K562 (cell line): ENCODE measurements around the gene TKT. TPM values are rescaled to one million over a fixed set of nuclear protein-coding genes. Genes with fewer than 3 reads are reported as not detected.
A peak's percentile ranks its signal among the peaks of the same experiment; 100 is the strongest.
"Not testable (repeated sequence)": the region's sequence is repeated elsewhere in the genome, so short reads cannot be mapped to it uniquely, and the experiment has no call there.

Source experiments
- ATAC-seq: fragments of 200-7000 bp; cut with Tn5 transposase; 3 replicates; pipeline ENCODE4 v1.9.1; 2020; ENCODE audit warnings: moderate library complexity
- BruUV-seq: library from RNA; stranded (reverse); fragments of 400-500 nt; replicated peaks from 2 replicates; lab custom pipeline; 2021; lab: Mats Ljungman, UMichigan
- CTCF ChIA-PET: fragments of 300-600 bp; formaldehyde crosslinking; extraction: SDS; loops from one replicate; lab custom pipeline; 2021; ENCODE audit warnings: low intra/inter-chr PET ratio; lab: Yijun Ruan, JAX
- POLR2A ChIA-PET: fragments of 300-600, 350-650 bp; sonication (Branson Sonifier 250); formaldehyde crosslinking; extraction: SDS; loops from one replicate; lab custom pipeline; 2021; ENCODE audit warnings: antibody characterized with exemption, inconsistent platforms; lab: Yijun Ruan, JAX
- DNase-seq, 4 experiments: peaks; one replicate each; pipeline versions ENCODE4 v3.0.0 to v3.0.0-alpha.2; 2011 to 2018; ENCODE audit warnings: low spot score in 3 of 4, mixed read lengths in 3 of 4; ENCODE audit errors: extremely low read depth in 1 of 4
- FAIRE-seq: peaks from 2 replicates; lab custom pipeline; 2011; peaks lifted over from hg19 to GRCh38; lab: Jason Lieb, UNC
- H2AFZ ChIP-seq: 2 replicates; pipeline ENCODE4 v1.6.0; 2011; ENCODE audit warnings: low read depth, low read length, control low read depth, inconsistent platforms
- H3K27ac ChIP-seq: fragments of 200-600 bp; 3 replicates; pipeline ENCODE4 v1.8.0; 2011; ENCODE audit warnings: low read depth, mild to moderate bottlenecking, control low read depth, inconsistent platforms, low read length, moderate library complexity, mixed read lengths; ENCODE audit errors: extremely low read depth
- H3K27me3 ChIP-seq, 2 experiments: fragments of 300-600 bp in 1 of 2; 2 replicates in 1 of 2; 3 replicates in 1 of 2; pipeline versions ENCODE4 v1.6.0 to v1.8.0; 2011; ENCODE audit warnings: inconsistent platforms in 2 of 2, low read length in 2 of 2, mild to moderate bottlenecking in 1 of 2, mixed read lengths in 1 of 2, moderate library complexity in 1 of 2; ENCODE audit not compliant: control insufficient read depth in 2 of 2, insufficient read depth in 2 of 2
- H3K36me3 ChIP-seq: fragments of 300-600 bp; 3 replicates; pipeline ENCODE4 v1.8.0; 2011; ENCODE audit warnings: mild to moderate bottlenecking, low read length, inconsistent platforms; ENCODE audit not compliant: control insufficient read depth, insufficient read depth
- H3K4me1 ChIP-seq, 2 experiments: fragments of 200-600 bp in 1 of 2; replicated peaks in 1 of 2; 2 replicates in 1 of 2; 3 replicates in 1 of 2; pipeline versions ENCODE4 v1.5.1 to v1.8.0; 2011; ENCODE audit warnings: inconsistent platforms in 2 of 2, low read length in 2 of 2, mild to moderate bottlenecking in 1 of 2, mixed read lengths in 1 of 2, moderate library complexity in 1 of 2; ENCODE audit not compliant: control insufficient read depth in 2 of 2, insufficient read depth in 2 of 2
- H3K4me2 ChIP-seq: 2 replicates; pipeline ENCODE4 v1.6.1; 2011; ENCODE audit warnings: low read length, control low read depth, inconsistent platforms, mixed read lengths; ENCODE audit not compliant: insufficient read depth
- H3K4me3 ChIP-seq: fragments of 200-600 bp; sonication (generic), shearing (Covaris generic); 2 replicates; pipeline ENCODE4 v1.5.1; 2016; ENCODE audit warnings: control low read depth, inconsistent platforms
- H3K79me2 ChIP-seq: fragments of 200-600 bp; 3 replicates; pipeline ENCODE4 v1.8.0; 2011; ENCODE audit warnings: low read length, inconsistent platforms; ENCODE audit not compliant: control insufficient read depth, insufficient read depth
- H3K9ac ChIP-seq, 2 experiments: 2 replicates each; pipeline versions ENCODE4 v1.6.0 to v1.6.1; 2011; ENCODE audit warnings: low read depth in 2 of 2, low read length in 2 of 2, control low read depth in 1 of 2, inconsistent platforms in 1 of 2, mild to moderate bottlenecking in 1 of 2, mixed read lengths in 1 of 2; ENCODE audit not compliant: insufficient read depth in 1 of 2
- H3K9me1 ChIP-seq: one replicate; pipeline ENCODE4 v1.6.0; 2011; ENCODE audit warnings: inconsistent platforms, mild to moderate bottlenecking, low read length, moderate library complexity; ENCODE audit not compliant: control insufficient read depth, insufficient read depth
- H3K9me3 ChIP-seq: replicated peaks from 2 replicates; pipeline ENCODE4 v1.5.1; 2011; ENCODE audit warnings: low read depth, low read length, inconsistent platforms; ENCODE audit not compliant: control insufficient read depth, insufficient read depth
- H4K20me1 ChIP-seq: replicated peaks from 2 replicates; pipeline ENCODE4 v1.6.1; 2011; ENCODE audit warnings: low read length, inconsistent platforms, mixed read lengths; ENCODE audit not compliant: control insufficient read depth, insufficient read depth
- ATF3 ChIP-seq, 2 experiments: fragments of 450-650 bp in 1 of 2; sonication (generic) in 1 of 2; formaldehyde crosslinking in 1 of 2; IDR thresholded peaks in 1 of 2; conservative IDR thresholded peaks in 1 of 2; 2 replicates each; pipeline versions ENCODE4 v1.6.1 to v1.8.1; 2016 to 2023; ENCODE audit warnings: mild to moderate bottlenecking in 2 of 2, moderate library complexity in 2 of 2, inconsistent platforms in 1 of 2, missing genetic modification reagents in 1 of 2
- HBP1 ChIP-seq: fragments of 450-650 bp; formaldehyde crosslinking; IDR thresholded peaks from 2 replicates; pipeline ENCODE4 v1.4.0; 2022; ENCODE audit warnings: missing genetic modification characterization
- HDAC6 ChIP-seq: IDR thresholded peaks from 2 replicates; pipeline ENCODE4 v1.6.1; 2012; ENCODE audit warnings: low read depth, mild to moderate bottlenecking, control low read depth, inconsistent platforms, low read length, moderate library complexity
- JUND ChIP-seq, 2 experiments: IDR thresholded peaks; 2 replicates in 1 of 2; 3 replicates in 1 of 2; pipeline ENCODE4 v1.6.1; 2011; ENCODE audit warnings: borderline replicate concordance in 2 of 2, low read depth in 2 of 2, low read length in 2 of 2, improper control_type of control experiment in 1 of 2, missing biosample characterization in 1 of 2, missing genetic modification characterization in 1 of 2, missing genetic modification reagents in 1 of 2
- WGBS: fragments of 100-300 bp; shearing (Covaris generic); methylation state at CpG from one replicate; pipeline ENCODE4 v1.1.6; 2016; ENCODE audit warnings: low coverage, mixed read lengths; ENCODE audit not compliant: insufficient coverage; ENCODE audit errors: missing lambda C conversion rate; 5-methylcytosine and 5-hydroxymethylcytosine counted together
- in situ Hi-C: fragments of 300-500 bp; cut with MboI; formaldehyde crosslinking; loops from 4 replicates; pipeline ENCODE4 v1.15.0; 2018; ENCODE audit warnings: inconsistent platforms, mixed read lengths
- intact Hi-C: fragments of 100-400 bp; cut with micrococcal nuclease; formaldehyde crosslinking; loops from 2 replicates; pipeline ENCODE4 v1.14.2; 2022
- polyA plus RNA-seq, 8 experiments: library from polyadenylated mRNA; depleted of rRNA in 4 of 8; stranded (reverse) in 5 of 8; unstranded in 3 of 8; fragments of >200 nt; fragmentation: Nextera tagmentation in 2 of 8; fragmentation: Illumina TruSeq in 1 of 8; extraction: Ambion mirVana in 2 of 8; extraction: Trizol in 1 of 8; gene quantifications; 2 replicates each; pipeline versions ENCODE4 v1.2.1 to v1.2.3, GENCODE V29; 2011 to 2014; ENCODE audit warnings: inconsistent platforms in 1 of 8, missing spikeins in 1 of 8
- total RNA-seq, 7 experiments: library from RNA; depleted of rRNA in 6 of 7; stranded (reverse); fragments of >200 nt in 6 of 7; fragmentation: Illumina TruSeq in 2 of 7; extraction: Trizol in 2 of 7; gene quantifications; 2 replicates each; pipeline versions ENCODE4 v1.2.1 to v1.2.3, GENCODE V29; 2011 to 2021; ENCODE audit warnings: low replicate concordance in 1 of 7
- TF ChIP-seq, protein P1 (sequence below): fragments of 450-650 bp; IDR thresholded peaks from 2 replicates; pipeline ENCODE4 v1.6.1; 2016; ENCODE audit warnings: missing biosample characterization, missing genetic modification characterization

The TKT gene
- total and polyA plus RNA-seq, 9 of the 15 experiments (the other 6 are each of a cell fraction or from before 2014, with no cell fraction given) = 58.1 to 401 (median 187) TPM

GRCh38 chr3:53253707-53254508, 1.9 kb downstream of the TKT start (continued):
- no peak for TF ChIP-seq HBP1 (CRISPR knock-in tag)
- TF ChIP-seq, protein P1, sequence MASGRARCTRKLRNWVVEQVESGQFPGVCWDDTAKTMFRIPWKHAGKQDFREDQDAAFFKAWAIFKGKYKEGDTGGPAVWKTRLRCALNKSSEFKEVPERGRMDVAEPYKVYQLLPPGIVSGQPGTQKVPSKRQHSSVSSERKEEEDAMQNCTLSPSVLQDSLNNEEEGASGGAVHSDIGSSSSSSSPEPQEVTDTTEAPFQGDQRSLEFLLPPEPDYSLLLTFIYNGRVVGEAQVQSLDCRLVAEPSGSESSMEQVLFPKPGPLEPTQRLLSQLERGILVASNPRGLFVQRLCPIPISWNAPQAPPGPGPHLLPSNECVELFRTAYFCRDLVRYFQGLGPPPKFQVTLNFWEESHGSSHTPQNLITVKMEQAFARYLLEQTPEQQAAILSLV (tag) = no peak
- no peak for TF ChIP-seq HDAC6

DNA sequence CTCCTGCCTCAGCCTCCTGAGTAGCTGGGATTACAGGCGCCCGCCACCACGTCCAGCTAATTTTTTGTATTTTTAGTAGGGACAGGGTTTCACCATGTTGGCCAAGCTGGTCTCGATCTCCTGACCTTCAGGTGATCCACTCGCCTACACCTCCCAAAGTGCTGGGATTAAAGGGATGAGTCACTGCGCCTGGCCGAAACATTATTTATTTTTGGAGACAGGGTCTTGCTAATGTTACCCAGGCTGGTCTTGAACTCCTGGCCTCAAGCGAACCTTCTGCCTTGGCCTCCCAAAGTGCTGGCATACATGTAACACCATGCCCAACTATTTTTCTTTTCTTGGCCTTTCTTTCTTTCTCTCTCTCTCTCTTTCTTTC, 2.9 kb downstream of the TKT start:
- intact Hi-C loops; in situ Hi-C loops; DNase-seq; ATAC-seq; FAIRE-seq; CTCF ChIA-PET; BruUV-seq; H3K4me3 ChIP-seq; H3K9me3 ChIP-seq; H2AFZ ChIP-seq; TF ChIP-seq JUND (tag; IDR thresholded peaks at IDR 0.05; ENCODE audit: borderline replicate concordance, low read depth, low read length); ATF3 (CRISPR knock-in tag; conservative IDR thresholded peaks at IDR 0.05): not testable (repeated sequence)
- POLR2A ChIA-PET = interaction anchor here (1.0 to 1.4 kb wide), 2 partner anchors 12 to 18 kb away, joined by 3 read pairs; no protein-coding TSS in a partner anchor
- Histone ChIP-seq H3K79me2 (peaks cover 80% of the 10 kb centered on the region), H4K20me1 (peaks cover 37% of the 10 kb centered on the region), H3K4me2 (peak overlapping the region; percentile 59; the same call in 1 of the 2 replicates), H3K9ac (peak overlapping the region; percentile 17 to 45; a peak in 2 of 4 replicates), H3K36me3 (peaks cover 35% of the 10 kb centered on the region), H3K4me1 (peaks cover 32 to 62% of the 10 kb centered on the region in 2 experiments; a peak in 4 of 5 replicates)
- WGBS = 36% methylated on average over 6 of the region's 8 CpGs
- TF ChIP-seq JUND (IDR thresholded peaks at IDR 0.05; ENCODE audit: borderline replicate concordance, low read depth, low read length) = 0 out of 2 replicates have a peak, but pooled peaks have one; percentile 25
- peak; percentile 32; the same call in 1 of the 2 replicates for TF ChIP-seq ATF3 (IDR thresholded peaks at IDR 0.05)
- TF ChIP-seq, all 486 proteins: peak for 2; not testable (repeated sequence) for 484
- not testable (repeated sequence) for H3K27me3 ChIP-seq, H3K9me1 ChIP-seq
- H3K27ac ChIP-seq = peak overlapping the region; percentile 21; the same call in 1 of the 3 replicates
